Stimulated activated CD4-positive, alpha-beta T cell treated with anti-CD3 and anti-CD28 coated beads, Interleukin-4, amount 100 ng/mL, for 1 hour (primary cell): ENCODE measurements around the gene RTKN.
A peak's percentile ranks its signal among the peaks of the same experiment; 100 is the strongest.
"Not testable (repeated sequence)": the region's sequence is repeated elsewhere in the genome, so short reads cannot be mapped to it uniquely, and the experiment has no call there.

ENCODE experiments used
- DNase-seq: peaks from one replicate; pipeline ENCODE4 v3.0.0-alpha.2; 2020

RTKN gene

GRCh38 chr2:74436848-74437695 lies 4.7 kb downstream of the RTKN start:
- DNase-seq = no peak

GRCh38 chr2:74436111-74436805 lies 5.5 kb downstream of the RTKN start:
- no peak for DNase-seq

GRCh38 chr2:74430502-74430901 lies 11.2 kb downstream of the RTKN start:
- DNase-seq = no peak

GRCh38 chr2:74429487-74430451 lies 12.0 kb downstream of the RTKN start:
- no peak for DNase-seq

GRCh38 chr2:74428675-74429074 lies 13.1 kb downstream of the RTKN start:
- no peak for DNase-seq

GRCh38 chr2:74427551-74427950 lies 14.2 kb downstream of the RTKN start:
- DNase-seq = no peak

GRCh38 chr2:74426181-74426758 lies 15.5 kb downstream of the RTKN start:
- no peak for DNase-seq

GRCh38 chr2:74425523-74425922 lies 16.2 kb downstream of the RTKN start:
- no peak for DNase-seq

- DNase-seq = no peak
These were observed 16.7 kb downstream of the RTKN start for GRCh38 chr2:74424995-74425406.

- no peak for DNase-seq
These were observed 17.4 kb downstream of the RTKN start for GRCh38 chr2:74424139-74424992.

- DNase-seq = no peak
These were observed 18.3 kb downstream of the RTKN start for GRCh38 chr2:74423231-74424095.

- DNase-seq = peak; percentile 95
These were observed 20.4 kb downstream of the RTKN start, which contains the start of the genes C2orf81 and WDR54 for GRCh38 chr2:74421221-74421870. Gene C2orf81, minus strand, starts transcription at chr2:74421619. Its CDS starts 59 bp downstream, at chr2:74421560. Gene WDR54, plus strand, starts transcription at chr2:74421730. Its CDS starts 424 bp downstream, at chr2:74422154.

- DNase-seq = not testable (repeated sequence)
These were observed 21.2 kb downstream of the RTKN start for GRCh38 chr2:74420443-74421103.

- no peak for DNase-seq
These were observed 21.7 kb downstream of the RTKN start for GRCh38 chr2:74420006-74420405.

GRCh38 chr2:74419345-74419744 lies 22.4 kb downstream of the RTKN start:
- no peak for DNase-seq

- no peak for DNase-seq
These were observed 23.4 kb downstream of the RTKN start for GRCh38 chr2:74418312-74418711.

GRCh38 chr2:74417763-74418162 lies 24.0 kb downstream of the RTKN start:
- no peak for DNase-seq

- DNase-seq = no peak
These were observed 24.5 kb downstream of the RTKN start for GRCh38 chr2:74417197-74417596.

GRCh38 chr2:74416778-74417177 lies 25.0 kb downstream of the RTKN start:
- no peak for DNase-seq
